Stimulated activated CD8-positive, alpha-beta memory T cell treated with anti-CD3 and anti-CD28 coated beads, Interleukin-7, amount 100 ng/mL, for 48 hours (primary cell): ENCODE measurements around the gene FAM120C.

Experiments used
- DNase-seq, 2 donors: peaks; one replicate each; pipeline ENCODE4 v3.0.0-alpha.2; 2020; ENCODE audit warnings: low read depth in 1 of 2; ENCODE audit errors: extremely low read depth in 1 of 2

The FAM120C gene

DNA sequence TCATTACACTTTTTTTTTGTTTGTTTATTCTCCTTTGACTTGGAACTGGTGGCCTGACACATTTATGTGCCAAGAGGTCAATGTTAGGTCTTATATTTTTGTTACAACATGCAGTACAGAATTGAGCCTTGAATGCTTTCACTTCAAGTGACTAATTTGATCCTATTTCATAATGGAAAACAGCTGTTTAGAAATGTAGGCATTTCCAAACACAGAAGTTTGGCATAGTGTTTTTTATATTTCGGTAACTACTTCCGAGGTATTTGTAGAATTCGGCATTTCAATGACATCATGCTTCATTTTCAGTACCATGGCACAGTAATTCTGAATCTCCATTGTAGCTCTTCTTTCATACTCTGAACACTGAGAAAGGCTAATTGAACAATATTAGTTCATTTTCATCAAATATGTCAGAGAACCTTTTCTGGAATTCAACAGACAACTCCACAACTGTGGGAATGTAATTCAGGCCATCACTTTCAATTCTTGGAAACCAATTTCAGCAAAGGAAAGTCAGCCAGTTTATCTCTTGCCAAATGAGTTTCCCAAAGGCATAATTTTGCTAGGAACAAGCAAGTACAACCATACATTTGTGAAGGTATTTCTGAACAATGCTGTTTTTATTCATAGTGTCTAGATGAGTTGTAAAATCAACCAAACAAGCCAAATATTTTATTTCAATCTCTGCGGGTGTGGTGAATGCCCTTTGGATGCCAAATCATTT lies 11.4 kb downstream of the FAM120C start:
- no peak for DNase-seq

DNA sequence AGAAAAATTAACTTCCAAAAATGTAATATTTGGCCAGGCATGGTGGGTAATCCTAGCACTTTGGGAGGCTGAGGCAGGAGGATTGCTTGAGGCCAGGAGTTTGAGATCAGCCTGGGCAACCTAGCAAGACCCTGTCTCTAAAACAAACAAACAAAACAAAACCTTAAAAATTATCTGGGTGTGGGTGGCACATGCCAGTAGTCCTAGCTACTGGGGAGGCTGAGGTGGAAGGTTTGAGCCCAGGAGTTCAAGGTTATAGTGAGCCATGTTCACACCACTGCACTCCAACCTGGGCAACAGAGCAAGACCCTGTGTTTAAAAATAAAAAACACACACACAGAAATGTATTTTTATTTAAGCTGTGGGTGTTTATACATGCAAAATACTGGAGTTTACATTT lies 12.0 kb downstream of the FAM120C start:
- DNase-seq = no peak

DNA sequence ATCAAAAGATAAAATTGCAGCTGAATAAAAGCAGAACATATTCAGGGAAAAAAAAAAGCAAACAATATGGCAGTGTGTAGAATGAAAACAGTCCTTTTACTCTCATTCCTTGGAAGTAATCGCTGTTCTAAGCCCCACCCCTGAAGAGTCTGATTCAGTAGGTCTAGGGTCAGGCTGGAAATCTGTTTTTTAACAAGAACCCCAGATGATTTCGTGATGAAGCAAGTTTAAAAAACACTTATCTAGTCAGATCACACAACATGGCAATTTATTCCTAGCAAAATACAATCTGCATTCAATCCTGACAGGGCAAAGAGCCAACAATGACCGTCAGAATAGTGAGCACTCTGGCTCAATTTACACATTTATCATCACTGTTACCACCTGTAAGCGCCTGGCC lies 16.1 kb downstream of the FAM120C start:
- no peak for DNase-seq

DNA sequence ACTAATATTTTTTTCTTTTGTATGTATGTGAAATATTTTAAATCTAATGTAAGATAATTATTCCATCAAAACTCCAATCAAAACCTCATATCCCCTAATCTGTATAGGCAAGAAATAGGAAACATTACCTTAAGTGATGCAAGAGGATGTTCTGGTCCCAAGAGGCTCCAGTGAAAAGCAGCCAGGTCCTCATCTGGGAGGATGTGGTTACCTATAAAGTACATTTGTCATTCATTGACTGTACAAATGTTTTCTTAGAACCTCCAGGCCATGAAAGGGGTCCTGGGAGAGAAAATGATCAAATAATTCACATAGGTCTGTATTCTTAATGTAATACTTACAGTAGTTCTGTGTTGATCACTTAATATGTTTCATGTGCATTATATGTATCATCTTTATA lies 25.5 kb downstream of the FAM120C start:
- DNase-seq = no peak

DNA sequence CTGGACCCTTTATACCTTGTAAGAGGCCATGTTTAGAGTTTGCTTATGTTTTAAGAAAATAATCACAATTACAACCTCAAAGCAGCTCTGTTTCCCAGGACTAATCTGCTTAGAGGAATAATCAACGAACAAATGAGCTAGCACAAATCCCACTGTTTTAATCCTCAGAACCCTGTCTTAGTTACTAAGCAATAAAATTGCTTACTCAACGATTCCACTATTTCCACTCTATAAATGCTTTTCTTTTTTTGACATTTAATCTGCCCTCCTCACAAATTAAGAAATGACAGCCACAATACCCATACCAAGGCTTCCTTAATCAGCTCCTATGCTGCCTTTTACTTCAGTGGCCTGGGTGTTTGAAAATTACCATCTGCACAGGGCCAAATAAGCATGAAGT lies 48.8 kb downstream of the FAM120C start:
- no peak for DNase-seq

DNA sequence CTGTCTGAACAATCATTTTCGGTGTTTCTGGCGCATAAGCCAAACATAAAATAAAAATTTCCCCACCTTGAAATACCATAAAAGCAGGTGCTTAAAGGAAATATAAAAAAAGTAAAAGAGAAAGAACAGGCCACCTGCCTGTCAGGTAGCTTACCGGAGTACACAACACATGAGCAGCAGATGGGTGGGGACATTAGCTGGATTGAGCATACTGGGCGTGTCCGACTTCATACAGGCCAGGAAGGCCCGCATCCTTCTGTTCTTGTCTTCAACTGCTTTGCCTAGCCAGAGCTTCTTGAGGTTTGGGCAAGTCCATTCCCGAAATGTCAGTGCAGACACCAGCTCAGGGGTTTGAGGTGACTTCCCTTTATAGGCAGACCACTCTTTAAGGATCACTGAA lies 66.7 kb downstream of the FAM120C start:
- DNase-seq = no peak

DNA sequence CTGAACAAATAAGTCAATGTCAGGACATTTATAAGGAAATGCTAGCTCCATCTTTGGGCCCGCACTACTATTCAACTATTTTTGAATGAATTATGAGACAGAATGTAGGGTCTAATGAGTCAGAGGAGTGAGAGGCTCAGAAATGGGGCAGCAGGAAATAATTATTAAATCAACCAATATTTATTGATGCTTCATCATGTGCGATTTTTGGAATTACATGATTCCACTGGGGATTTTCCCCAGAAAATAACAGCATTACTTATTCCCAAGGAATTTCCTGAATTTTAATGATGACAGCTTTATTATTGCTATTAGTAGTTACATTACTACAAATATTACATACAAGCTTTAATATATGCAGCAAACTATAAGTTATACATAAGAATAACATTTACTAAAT lies 89.5 kb downstream of the FAM120C start:
- DNase-seq = no peak

DNA sequence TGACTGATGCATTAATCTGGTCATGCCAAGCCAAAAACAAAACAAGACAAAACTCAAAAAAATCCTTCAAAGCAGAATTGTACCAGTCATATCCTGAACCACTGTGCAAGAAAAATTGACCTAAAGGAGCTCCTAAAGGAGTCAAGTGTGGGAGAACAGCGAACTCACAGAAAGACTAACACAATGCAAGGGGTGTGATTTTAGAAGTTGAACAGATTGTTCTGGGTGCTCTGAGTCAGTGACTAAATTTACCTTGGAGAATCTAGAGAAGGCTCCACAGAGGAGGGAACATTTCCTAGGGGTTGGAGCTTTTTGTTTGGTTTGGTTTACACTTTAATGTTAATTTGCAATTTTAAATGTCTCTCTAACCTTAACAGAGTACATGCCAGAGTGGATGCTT lies 89.9 kb downstream of the FAM120C start:
- no peak for DNase-seq

DNA sequence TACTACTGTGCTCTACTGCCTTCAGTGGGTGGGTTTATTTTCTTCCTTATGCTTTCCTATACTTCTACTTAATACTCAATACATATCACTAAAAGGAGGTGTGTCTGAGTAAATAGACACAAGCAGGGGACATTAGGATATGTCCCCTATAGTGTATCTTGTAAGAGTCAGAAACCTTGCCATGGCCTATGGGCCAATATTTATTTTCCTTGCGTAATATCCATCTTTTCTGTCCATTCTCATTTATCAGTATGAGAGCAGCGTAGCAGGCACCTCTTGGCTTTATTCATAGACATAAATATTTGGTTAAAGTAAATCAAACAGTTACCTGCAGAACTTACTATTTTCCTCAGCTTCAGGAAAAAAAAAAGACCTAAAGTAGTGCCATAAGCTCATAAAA lies 92.2 kb downstream of the FAM120C start:
- DNase-seq = no peak

DNA sequence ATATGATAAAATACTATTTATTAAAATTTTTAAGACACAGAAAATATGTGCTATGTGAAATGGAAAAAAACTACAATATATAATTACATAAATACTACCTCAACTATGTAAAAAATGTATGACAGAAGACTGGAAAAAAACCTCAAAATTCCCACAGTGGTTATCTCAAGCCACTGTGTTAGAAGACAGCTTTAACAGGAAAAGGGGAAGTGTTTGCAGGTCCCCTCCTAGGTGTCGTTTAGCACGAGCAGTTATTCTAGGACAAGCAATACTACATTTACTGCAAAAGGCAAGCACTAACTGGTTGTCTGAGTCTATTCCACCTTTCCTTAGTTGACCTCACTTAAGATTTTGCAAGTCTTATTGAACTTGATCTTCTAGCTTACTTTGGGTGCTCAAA lies 93.9 kb downstream of the FAM120C start:
- DNase-seq = no peak

DNA sequence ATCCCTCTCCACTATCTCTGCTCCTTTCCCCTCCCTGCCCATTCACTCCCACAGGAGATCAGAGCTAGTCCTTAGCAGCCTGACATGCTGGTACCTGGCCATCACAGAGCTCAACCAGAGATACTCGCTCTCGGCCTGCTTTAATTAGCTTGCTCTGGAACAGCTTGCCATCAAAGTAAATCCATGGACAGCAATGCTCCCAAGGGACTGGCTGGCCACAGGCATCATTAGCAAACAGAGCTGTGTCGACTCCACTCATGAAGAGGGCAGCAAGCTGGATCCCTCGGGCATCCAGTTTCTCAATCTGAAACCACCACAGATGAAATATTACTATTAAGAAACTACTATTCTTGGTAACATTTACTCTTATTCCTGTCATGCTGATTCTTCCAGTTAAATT lies 95.4 kb downstream of the FAM120C start:
- no peak for DNase-seq

DNA sequence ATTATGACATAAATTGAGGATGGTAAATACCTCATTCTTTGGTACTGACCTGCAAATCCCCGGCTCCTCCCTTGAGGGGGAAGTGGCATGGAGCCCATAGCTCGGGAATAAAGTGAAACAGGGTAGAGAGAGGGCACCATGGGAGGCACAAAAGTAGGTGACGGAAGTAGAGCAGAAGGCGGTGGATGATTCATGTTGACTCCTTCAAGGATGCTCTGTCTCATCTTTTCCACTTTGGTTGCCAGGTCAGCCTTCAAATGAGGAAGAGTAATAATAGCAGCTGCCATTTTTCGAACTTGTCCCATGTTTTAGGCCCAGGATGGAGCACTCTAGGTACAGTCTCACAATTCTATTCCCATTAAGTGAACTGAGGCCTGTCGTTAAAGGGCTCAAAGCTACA lies 97.4 kb downstream of the FAM120C start:
- DNase-seq = no peak

DNA sequence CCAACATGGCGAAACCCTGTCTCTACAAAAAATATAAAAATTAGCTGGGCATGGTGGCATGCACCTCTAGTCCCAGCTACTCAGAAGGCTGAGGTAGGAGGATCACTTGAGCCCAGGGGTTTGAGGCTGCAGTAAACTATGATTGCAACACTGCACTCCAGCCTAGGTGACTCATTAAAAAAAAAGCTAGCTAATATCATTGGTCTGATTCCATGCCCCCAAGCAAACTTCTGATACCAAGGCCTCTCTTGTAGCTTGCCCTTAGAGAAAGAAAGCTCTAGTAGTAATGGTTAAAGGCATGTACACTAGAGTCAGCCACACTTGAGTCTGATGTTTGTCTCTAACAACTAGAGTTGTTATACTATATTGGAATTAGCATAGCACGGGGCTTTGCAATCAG lies 106.2 kb downstream of the FAM120C start:
- DNase-seq = no peak

DNA sequence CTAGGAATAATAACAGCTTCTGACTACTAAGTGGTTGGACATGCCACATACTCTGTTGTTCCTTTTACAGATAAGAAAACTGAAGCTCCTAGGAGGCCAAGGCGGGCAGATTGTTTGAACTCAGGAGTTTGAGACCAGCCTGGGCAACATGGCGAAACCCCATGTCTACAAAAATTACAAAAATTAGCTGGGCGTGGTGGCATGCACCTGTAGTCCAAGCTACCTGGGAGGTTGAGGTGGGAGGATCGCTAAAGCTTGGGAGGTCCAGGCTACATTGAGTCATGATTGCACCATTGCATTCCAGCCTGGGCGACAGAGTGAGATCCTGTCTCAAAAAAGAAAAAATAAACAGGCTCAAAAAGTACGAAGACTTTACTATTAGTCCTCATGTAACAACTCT lies 108.2 kb downstream of the FAM120C start:
- DNase-seq = no peak

DNA sequence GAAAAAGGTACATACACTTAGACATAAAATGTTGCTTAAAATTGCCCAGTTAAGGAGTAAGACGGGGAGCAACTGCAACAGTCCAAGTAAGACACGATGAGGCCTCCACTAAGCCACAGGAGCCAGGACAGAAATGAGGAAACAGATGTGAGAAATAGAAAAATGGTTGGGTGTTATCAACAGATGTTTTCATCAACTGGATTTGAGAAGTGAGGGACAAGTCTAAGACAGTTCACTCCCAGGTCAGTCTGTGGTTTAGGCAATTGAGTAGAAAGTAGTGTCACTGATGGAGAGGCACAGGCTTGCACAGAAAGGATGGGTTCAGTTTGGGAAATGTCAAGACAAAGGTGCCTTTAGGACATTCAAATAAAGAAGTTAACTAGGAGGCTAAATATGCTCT lies 115.3 kb downstream of the FAM120C start:
- DNase-seq = no peak

DNA sequence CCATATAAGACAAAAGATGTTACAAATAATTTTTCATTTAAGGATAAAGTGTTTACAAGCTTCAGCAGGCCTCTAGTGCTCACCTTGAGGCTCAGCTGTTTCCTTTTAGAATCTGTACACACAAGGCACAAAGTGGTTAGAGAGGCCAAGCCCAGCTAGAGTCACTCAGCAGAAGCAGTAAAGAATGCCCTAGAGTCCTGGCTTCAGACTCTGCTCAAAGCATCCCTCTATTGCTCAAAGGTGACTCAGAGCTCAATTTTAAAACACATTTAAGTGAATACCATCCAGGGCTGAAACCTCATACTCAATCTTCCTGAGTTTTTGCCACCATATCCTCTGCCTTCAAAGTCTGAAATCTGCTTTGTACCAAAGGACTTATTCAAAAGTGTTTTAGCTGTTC lies 116.2 kb downstream of the FAM120C start:
- DNase-seq = no peak

DNA sequence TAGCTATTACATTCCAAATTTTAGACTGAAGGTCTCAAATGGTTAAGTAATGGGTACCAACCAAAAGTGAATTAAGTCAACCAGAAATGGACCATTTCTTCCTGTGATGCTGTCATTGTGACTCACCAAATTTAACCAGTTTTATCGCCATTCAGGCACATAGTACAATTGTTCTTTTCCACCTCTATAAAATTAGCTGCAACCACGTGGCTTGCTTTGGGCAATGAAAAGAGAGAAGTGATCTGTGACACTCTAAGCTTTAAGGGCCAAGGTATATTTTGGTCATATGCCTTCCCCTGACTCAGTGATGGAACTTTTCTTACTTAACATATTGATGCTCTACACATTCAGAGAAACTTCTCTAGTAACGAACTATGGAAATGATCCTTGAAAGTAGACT lies 118.5 kb downstream of the FAM120C start:
- DNase-seq = no peak

DNA sequence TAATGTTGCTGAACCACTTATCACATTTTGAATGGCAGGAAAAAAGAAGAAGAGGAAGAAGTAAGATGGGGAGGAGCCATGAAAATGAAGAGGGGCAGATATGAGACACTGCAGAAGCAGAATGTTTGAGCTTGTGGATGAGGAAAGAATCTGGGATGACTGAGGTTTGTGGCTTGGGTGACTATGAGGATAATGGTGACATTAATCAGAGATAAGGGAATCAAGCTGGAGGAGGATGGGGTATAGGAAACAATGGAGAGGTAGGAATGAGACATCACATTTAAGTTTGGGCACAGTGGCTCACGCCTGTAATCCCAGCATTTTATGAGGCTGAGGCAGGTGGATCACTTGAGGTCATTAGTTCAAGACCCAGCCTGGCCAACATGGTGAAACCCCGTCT lies 119.7 kb downstream of the FAM120C start:
- no peak for DNase-seq

DNA sequence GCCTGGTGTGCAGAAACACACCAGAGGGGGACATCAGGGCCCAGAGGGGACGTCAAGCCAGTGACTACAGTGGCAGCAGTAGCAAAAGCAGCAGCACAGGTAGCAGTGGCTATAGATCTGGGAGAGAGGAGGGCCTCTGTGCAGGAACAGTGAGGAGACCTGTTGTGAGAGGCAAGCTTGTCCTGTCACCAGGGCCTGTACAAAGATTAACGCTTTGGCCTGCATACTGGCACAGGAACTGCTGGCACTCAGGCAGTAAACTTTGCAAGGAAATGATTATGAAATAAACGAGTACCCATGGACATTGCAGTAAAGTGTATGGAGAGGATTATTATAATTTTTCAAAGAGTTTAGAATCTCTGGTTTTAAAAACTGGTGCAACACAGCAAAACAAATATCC lies 133.3 kb downstream of the FAM120C start:
- no peak for DNase-seq

DNA sequence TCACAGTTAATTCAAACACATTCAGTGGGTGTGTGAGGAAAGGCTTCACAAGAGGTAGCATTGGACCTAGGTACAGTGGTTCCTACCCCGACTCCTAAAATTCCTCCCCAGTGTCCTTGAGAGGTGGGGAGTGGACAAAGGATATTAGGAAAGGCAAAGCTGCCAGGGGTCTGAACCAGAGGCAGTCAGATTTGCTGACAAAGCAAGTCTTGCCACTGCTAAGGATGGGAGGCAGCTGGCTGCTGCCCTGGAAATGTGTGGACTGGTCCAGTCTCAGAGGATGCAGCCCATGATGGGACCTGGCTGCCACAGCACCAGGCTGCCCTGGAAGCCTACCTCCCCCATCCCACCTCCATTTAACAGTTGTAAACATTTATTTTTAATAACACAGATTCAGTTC lies 134.6 kb downstream of the FAM120C start:
- DNase-seq = no peak

DNA sequence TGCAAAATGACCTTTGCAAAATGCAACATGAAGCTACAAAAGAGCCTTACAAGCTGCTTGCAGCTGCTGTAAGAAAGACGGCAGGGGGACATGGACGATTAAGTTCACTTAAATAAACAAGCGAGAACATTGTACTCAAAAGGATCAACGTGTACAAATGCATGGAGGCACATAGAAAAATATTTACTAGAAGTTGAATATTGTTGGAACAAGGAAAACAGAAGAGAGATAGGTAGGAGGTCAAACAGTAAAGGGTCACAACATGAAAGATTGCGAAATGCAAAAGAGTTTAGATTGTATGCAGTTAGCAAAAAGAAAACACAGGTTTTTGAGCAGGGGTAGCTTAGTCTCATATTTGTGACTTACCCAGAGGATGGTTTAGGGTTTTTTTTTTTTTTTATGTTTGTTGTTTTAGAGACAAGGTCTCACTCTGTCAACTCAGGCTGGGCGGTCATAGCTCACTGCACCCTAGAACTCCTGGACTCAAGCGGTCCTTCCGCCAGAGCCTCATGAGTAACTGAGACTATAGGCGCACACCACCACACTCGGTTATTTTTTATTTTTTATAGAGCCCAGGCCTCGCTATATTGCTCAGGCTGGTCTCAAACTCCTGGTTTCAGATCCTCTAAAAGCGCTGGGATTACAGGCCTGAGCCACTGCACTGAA lies 137.4 kb downstream of the FAM120C start:
- DNase-seq = no peak

DNA sequence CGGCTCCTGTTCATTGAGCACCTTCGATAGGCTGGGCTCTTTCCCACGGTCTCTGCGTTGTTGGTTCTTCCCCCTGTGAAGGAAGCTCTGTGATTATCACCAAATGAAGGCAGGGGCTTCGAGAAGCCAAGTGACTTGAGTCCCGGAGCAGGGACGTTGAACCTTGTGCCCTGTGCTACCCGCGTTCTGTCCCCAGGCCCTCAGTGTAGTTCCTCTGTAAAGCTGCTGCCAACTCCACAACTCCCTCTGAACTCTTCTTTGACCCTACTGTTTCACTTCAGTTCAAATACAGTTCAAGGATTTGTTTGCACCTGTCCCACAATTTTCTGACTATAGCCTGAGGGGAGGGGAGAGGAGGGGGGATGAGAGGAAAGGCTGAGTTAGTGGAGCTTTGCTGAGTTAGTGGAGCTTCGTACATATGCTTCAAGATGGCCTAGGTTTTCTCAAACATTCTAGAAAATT lies 138.1 kb downstream of the FAM120C start:
- DNase-seq = no peak
